ENCODE data around the gene CIC. TPM values are rescaled to one million over a fixed set of nuclear protein-coding genes. Genes with fewer than 3 reads are reported as not detected.
"Not testable (repeated sequence)": the region's sequence is repeated elsewhere in the genome, so short reads cannot be mapped to it uniquely, and the experiment has no call there.

CIC gene
- total RNA-seq, 2 experiments from 2014 or later, result 60.7 to 65.6 TPM

DNA sequence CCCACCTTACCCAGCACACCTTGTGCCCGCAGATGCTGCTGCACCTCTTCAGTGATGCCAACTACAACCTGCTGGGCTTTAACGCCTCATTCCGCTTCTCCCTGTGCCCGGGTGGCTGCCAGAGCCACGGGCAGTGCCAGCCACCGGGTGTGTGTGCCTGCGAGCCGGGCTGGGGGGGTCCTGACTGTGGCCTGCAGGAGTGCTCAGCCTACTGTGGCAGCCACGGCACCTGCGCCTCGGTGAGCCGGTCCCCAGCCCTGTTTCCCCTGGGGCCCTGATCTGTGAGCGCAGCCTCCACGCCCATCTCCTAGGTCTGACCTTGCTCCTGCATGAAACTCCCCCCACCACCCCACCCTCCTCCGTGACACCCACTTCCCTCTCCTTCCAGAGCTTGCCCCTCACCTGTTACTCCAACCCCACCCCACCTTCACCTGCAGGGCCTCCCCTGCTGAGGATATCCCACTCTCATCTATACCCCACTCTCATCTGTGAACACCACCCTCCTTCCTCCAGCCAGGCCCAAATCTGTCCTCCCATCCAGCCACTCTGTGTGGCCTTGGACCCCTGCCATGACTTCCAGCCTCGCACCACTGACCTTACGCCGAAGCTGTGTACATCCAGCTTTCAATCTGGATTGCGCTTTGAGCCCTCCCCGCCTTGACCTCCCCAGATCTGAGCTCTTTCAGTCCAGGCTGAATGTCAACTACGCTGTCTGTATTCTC lies 65.1 kb downstream of the CIC start:
- Mint-ChIP-seq H3K4me3 (no peak overlapping the region), H3K36me3 (ENCODE audit: low read depth) (no peaks in the 10 kb centered on the region), H3K9me3 (no peaks in the 10 kb centered on the region), H3K4me1 (ENCODE audit: low read depth) (peaks cover 1% of the 10 kb centered on the region), H3K27me3 (no peaks in the 10 kb centered on the region), H3K27ac (no peak overlapping the region)
- no peak for ATAC-seq
- TF ChIP-seq, protein P1, sequence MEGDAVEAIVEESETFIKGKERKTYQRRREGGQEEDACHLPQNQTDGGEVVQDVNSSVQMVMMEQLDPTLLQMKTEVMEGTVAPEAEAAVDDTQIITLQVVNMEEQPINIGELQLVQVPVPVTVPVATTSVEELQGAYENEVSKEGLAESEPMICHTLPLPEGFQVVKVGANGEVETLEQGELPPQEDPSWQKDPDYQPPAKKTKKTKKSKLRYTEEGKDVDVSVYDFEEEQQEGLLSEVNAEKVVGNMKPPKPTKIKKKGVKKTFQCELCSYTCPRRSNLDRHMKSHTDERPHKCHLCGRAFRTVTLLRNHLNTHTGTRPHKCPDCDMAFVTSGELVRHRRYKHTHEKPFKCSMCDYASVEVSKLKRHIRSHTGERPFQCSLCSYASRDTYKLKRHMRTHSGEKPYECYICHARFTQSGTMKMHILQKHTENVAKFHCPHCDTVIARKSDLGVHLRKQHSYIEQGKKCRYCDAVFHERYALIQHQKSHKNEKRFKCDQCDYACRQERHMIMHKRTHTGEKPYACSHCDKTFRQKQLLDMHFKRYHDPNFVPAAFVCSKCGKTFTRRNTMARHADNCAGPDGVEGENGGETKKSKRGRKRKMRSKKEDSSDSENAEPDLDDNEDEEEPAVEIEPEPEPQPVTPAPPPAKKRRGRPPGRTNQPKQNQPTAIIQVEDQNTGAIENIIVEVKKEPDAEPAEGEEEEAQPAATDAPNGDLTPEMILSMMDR (IDR thresholded peaks at IDR 0.05), result no peak
- no peak for DNase-seq
- CTCF ChIA-PET, result no interaction called here
- intact Hi-C loops (cut with micrococcal nuclease), result no loop called here
- POLR2A ChIA-PET, result no interaction called here

DNA sequence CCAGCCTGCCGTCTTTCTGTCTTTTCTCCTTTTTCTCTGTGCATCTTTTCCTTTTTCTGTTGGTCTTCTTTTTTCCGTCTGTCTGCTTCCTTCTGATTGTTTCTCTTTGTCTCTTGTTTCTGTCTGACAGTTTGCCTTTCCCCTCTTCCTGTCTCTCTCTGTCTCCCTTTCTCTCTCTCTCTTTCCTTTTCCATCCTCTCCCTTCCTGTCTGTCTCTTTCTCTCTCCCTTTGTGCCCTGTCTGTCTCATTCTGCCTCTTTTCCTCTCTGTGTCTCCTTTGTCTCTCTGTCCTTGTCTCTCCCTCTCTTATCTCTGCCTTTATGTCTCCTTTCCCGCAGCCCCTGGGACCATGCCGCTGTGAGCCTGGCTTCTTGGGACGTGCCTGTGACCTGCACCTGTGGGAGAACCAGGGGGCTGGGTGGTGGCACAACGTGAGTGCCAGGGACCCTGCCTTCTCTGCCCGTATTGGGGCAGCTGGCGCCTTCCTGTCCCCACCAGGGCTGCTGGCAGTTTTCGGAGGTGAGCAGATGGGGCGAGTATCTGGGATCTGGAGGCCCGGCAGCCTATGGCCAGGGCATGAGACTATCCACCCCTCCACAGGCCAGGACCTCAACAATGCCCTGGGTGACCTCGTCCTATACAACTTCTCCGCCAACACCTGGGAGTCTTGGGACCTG lies 65.8 kb downstream of the CIC start:
- Mint-ChIP-seq H3K4me3 (no peak overlapping the region), H3K4me1 (ENCODE audit: low read depth) (no peaks in the 10 kb centered on the region), H3K27ac (no peak overlapping the region), H3K36me3 (ENCODE audit: low read depth) (peaks cover 3% of the 10 kb centered on the region), H3K27me3 (no peaks in the 10 kb centered on the region), H3K9me3 (no peaks in the 10 kb centered on the region)
- ATAC-seq (no peak), DNase-seq (no peak)
- TF ChIP-seq, protein P1 (IDR thresholded peaks at IDR 0.05), result no peak
- CTCF ChIA-PET, result no interaction called here
- intact Hi-C loops (cut with micrococcal nuclease), result no loop called here
- POLR2A ChIA-PET, result no interaction called here

DNA sequence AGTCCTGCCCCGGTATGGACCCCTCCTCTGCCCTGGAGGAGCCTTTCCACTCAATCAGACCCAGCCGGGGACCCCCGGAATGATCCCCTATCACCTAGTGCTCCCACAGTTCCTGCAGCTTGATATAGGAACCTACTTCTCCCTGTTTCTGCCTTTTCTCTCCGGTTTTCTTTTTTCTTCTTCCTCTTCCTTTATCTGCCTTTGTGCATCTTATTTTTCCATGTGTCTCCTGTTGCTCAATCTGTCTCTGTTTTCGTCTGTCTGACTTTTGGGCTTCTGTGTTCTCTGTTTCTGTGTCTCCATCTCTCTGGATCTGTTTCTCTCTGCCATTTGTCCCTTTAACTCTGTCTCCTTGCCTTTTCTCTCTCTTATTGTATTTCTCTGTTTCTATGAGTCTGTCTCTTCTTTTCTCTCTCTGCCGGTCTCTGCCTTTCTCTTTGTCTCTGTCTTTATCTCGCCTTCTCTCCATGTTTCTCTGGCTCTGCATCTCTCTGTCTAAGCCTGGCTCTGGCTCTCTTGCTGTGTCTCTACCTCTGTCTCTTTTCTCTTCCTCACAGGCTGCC lies 66.4 kb downstream of the CIC start:
- TF ChIP-seq, protein P1 (IDR thresholded peaks at IDR 0.05), result no peak
- ChIA-PET CTCF (no interaction called here), POLR2A (no interaction called here)
- Mint-ChIP-seq H3K36me3 (ENCODE audit: low read depth) (peaks cover 3% of the 10 kb centered on the region), H3K9me3 (no peaks in the 10 kb centered on the region), H3K4me3 (no peak overlapping the region), H3K27ac (no peak overlapping the region), H3K4me1 (ENCODE audit: low read depth) (no peaks in the 10 kb centered on the region), H3K27me3 (no peaks in the 10 kb centered on the region)
- DNase-seq (no peak), ATAC-seq (no peak)
- intact Hi-C loops (cut with micrococcal nuclease), result no loop called here

DNA sequence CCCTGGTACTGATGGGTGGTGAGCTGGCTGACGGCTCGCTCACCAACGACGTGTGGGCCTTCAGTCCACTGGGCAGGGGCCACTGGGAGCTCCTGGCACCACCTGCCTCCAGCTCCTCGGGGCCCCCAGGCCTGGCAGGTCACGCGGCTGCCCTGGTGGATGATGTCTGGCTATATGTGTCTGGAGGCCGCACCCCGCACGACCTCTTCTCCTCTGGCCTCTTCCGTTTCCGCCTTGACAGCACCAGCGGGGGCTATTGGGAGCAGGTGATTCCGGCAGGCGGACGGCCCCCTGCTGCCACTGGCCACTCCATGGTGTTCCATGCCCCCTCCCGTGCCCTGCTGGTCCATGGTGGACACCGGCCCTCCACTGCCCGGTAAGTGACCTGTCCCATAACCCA lies 66.9 kb downstream of the CIC start:
- no peaks in the 10 kb centered on the region for H3K9me3 Mint-ChIP-seq
- no peaks in the 10 kb centered on the region for H3K4me1 Mint-ChIP-seq (ENCODE audit: low read depth)
- ATAC-seq (no peak), DNase-seq (no peak)
- POLR2A ChIA-PET, result no interaction called here
- no peak overlapping the region for H3K27ac Mint-ChIP-seq
- CTCF ChIA-PET, result no interaction called here
- TF ChIP-seq, protein P1 (IDR thresholded peaks at IDR 0.05), result no peak
- intact Hi-C loops (cut with micrococcal nuclease), result no loop called here
- H3K36me3 Mint-ChIP-seq (ENCODE audit: low read depth), result peaks cover 3% of the 10 kb centered on the region
- H3K4me3 Mint-ChIP-seq, result no peak overlapping the region
- no peaks in the 10 kb centered on the region for H3K27me3 Mint-ChIP-seq

DNA sequence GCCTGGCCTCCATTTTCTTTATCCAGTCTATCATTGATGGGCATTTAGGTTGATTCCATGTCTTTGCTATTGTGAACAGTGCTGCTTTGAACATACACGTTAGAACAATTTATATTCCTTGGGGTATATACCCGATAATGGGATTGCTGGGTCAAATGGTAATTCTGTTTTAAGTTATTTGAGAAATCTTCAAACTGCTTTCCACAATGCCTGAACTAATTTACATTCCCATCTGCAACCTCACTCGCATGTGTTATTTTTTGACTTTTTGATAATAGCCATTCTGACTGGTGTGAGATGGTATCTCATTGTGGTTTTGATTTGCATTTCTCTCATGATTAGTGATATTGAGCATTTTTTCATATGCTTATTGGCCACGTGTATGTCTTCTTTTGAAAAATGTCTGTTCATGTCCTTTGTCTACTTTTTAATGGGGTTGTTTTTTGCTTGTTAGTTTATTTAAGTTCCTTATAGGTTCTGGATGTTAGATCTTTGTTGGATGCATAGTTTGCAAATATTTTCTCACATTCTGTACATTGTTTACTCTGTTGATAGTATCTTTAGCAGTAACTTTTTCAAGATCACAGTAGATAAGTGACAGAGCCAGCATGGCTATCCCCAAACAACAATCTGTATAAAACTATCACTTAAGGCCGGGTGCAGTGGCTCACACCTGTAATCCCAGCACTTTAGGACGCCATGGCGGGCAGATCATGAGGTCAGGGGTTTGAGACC lies 70.2 kb downstream of the CIC start:
- H3K9me3 Mint-ChIP-seq; ATAC-seq; H3K4me1 Mint-ChIP-seq (ENCODE audit: low read depth); intact Hi-C loops (cut with micrococcal nuclease); POLR2A ChIA-PET; H3K27ac Mint-ChIP-seq; H3K4me3 Mint-ChIP-seq; H3K27me3 Mint-ChIP-seq; H3K36me3 Mint-ChIP-seq (ENCODE audit: low read depth); CTCF ChIA-PET; DNase-seq: not testable (repeated sequence)

DNA sequence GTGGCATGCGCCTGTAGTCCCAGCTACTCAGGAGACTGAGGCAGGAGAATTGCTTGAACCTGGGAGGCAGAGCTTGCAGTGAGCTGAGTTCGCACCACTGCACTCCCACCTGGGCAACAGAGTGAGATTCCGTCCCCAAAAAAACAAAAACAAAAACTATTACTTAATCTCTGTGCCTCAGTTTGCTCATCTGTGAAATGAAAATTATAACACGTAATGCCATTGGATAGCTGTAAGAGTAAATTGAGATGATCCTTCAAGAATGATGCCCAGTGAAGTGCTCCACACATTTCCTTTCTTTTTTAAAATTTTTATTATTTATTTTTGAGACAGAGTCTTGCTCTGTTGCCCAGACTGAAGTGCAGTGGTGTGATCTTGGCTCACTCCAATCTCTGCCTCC lies 70.9 kb downstream of the CIC start:
- H3K36me3 Mint-ChIP-seq (ENCODE audit: low read depth); ATAC-seq; H3K4me1 Mint-ChIP-seq (ENCODE audit: low read depth); H3K9me3 Mint-ChIP-seq; H3K4me3 Mint-ChIP-seq; H3K27ac Mint-ChIP-seq; H3K27me3 Mint-ChIP-seq; intact Hi-C loops (cut with micrococcal nuclease); CTCF ChIA-PET; DNase-seq; POLR2A ChIA-PET: not testable (repeated sequence)

All from activated CD8-positive, alpha-beta T cell treated with anti-CD3 and anti-CD28 coated beads for 36 hours (primary cell).